Measurements from ENCODE around the gene ARHGAP24. TPM values are rescaled to one million over a fixed set of nuclear protein-coding genes. Genes with fewer than 3 reads are reported as not detected.

ARHGAP24 gene
- total and polyA plus RNA-seq, 2 experiments from 2014 or later: 5.1 to 8.6 TPM

DNA sequence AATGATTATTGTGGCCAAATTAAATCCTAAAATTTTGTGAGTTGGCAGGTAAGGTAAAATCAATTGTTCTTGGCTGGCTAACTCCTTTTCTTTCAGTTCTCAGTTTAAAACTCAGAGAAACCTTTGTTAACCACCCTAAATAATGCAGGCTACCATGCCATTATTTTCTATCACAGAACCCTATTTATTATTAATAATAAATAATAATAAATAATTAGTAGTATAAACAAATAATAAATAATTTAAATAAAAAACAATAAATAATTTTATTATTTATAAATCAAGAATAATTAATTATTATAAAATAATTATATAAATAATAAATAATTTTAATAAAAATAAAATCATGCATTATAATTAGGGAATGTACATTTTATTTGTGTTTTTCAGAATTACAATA, 390.3 kb downstream of the ARHGAP24 start:
- TF ChIP-seq, protein P1, sequence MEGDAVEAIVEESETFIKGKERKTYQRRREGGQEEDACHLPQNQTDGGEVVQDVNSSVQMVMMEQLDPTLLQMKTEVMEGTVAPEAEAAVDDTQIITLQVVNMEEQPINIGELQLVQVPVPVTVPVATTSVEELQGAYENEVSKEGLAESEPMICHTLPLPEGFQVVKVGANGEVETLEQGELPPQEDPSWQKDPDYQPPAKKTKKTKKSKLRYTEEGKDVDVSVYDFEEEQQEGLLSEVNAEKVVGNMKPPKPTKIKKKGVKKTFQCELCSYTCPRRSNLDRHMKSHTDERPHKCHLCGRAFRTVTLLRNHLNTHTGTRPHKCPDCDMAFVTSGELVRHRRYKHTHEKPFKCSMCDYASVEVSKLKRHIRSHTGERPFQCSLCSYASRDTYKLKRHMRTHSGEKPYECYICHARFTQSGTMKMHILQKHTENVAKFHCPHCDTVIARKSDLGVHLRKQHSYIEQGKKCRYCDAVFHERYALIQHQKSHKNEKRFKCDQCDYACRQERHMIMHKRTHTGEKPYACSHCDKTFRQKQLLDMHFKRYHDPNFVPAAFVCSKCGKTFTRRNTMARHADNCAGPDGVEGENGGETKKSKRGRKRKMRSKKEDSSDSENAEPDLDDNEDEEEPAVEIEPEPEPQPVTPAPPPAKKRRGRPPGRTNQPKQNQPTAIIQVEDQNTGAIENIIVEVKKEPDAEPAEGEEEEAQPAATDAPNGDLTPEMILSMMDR (IDR thresholded peaks at IDR 0.05; ENCODE audit: low read depth, low read length): no peak
- Histone ChIP-seq H3K9me3 (ENCODE audit: low read depth) (no peaks in the 10 kb centered on the region), H3K36me3 (no peaks in the 10 kb centered on the region), H3K27me3 (no peaks in the 10 kb centered on the region), H3K4me1 (ENCODE audit: low read depth) (no peaks in the 10 kb centered on the region), H3K27ac (no peak overlapping the region), H3K4me3 (no peak overlapping the region)
- DNase-seq (ENCODE audit: low read depth in 1 of 2, low spot score in 1 of 2): no peak

DNA sequence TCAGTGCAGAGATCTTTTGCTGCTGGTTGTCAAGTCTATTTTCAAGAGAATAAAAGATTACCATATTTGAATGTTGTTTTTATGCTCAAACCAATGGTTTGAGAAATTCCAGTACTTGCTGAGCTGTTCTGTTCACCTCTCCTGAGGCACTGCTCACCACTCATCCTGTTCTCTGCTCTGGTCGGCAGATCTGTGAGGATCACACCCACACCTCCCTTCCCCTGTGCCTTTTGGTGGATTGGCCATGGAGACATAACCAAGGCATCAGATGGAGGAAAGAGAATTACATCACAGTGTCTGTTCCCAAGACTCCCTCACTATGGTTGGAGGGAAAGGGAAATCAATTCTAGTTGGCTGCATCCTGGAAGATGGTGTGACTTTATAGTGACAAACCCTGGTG, 391.6 kb downstream of the ARHGAP24 start:
- no peak for DNase-seq (ENCODE audit: low read depth in 1 of 2, low spot score in 1 of 2)
- Histone ChIP-seq H3K4me1 (ENCODE audit: low read depth) (no peaks in the 10 kb centered on the region), H3K9me3 (ENCODE audit: low read depth) (no peaks in the 10 kb centered on the region), H3K4me3 (no peak overlapping the region), H3K27ac (no peak overlapping the region), H3K27me3 (no peaks in the 10 kb centered on the region), H3K36me3 (no peaks in the 10 kb centered on the region)
- TF ChIP-seq, protein P1 (IDR thresholded peaks at IDR 0.05; ENCODE audit: low read depth, low read length): no peak

DNA sequence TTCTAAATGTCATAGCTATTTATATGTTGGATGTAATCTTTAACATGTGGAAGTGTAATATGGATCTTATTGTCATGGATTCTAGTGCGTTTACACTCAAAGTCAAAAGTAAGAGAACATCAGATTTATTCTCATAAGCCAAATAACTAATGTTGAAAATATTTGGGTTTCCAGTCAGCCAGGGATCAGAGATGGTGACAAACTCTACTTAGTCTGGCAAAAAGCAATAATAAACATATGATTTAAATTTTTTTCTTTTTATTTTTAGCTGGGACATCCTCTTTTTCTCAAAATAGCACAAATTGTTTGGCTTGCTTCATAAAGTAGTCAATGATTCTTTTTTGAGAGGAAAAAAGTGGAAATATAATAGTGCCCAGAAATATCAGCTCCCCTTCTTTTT, 392.3 kb downstream of the ARHGAP24 start:
- TF ChIP-seq, protein P1 (IDR thresholded peaks at IDR 0.05; ENCODE audit: low read depth, low read length): no peak
- no peaks in the 10 kb centered on the region for H3K4me1 ChIP-seq (ENCODE audit: low read depth)

DNA sequence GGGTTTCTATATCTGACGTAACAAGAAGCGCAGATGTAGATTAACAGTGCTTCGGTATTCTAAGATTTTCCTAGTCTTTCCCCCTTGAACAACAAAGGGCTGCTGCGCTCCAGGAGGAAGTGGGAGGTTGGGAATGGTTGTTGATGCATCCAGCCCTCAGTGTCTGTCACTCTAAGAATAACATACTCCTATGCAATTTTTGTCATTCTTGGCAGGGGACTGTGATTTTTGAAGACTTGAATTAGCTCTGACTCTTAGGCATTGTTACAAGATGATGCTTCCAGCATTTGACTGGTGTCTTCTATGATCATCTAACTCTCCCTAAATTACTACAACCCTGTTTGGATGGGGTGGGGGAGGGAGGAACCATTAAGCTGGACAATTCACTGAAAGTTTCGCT, 394.2 kb downstream of the ARHGAP24 start:
- DNase-seq (ENCODE audit: low read depth in 1 of 2, low spot score in 1 of 2): peak in 1 of 2 donors; percentile 56
- Histone ChIP-seq H3K4me3 (no peak overlapping the region), H3K9me3 (ENCODE audit: low read depth) (no peaks in the 10 kb centered on the region), H3K36me3 (no peaks in the 10 kb centered on the region), H3K4me1 (ENCODE audit: low read depth) (no peaks in the 10 kb centered on the region), H3K27me3 (no peaks in the 10 kb centered on the region), H3K27ac (no peak overlapping the region)
- TF ChIP-seq, protein P1 (IDR thresholded peaks at IDR 0.05; ENCODE audit: low read depth, low read length): no peak

More for the DNA sequence above, 392.3 kb downstream of the ARHGAP24 start:
- Histone ChIP-seq H3K27ac (no peak overlapping the region), H3K27me3 (no peaks in the 10 kb centered on the region), H3K4me3 (no peak overlapping the region), H3K9me3 (ENCODE audit: low read depth) (no peaks in the 10 kb centered on the region), H3K36me3 (no peaks in the 10 kb centered on the region)
- DNase-seq (ENCODE audit: low read depth in 1 of 2, low spot score in 1 of 2): no peak

DNA sequence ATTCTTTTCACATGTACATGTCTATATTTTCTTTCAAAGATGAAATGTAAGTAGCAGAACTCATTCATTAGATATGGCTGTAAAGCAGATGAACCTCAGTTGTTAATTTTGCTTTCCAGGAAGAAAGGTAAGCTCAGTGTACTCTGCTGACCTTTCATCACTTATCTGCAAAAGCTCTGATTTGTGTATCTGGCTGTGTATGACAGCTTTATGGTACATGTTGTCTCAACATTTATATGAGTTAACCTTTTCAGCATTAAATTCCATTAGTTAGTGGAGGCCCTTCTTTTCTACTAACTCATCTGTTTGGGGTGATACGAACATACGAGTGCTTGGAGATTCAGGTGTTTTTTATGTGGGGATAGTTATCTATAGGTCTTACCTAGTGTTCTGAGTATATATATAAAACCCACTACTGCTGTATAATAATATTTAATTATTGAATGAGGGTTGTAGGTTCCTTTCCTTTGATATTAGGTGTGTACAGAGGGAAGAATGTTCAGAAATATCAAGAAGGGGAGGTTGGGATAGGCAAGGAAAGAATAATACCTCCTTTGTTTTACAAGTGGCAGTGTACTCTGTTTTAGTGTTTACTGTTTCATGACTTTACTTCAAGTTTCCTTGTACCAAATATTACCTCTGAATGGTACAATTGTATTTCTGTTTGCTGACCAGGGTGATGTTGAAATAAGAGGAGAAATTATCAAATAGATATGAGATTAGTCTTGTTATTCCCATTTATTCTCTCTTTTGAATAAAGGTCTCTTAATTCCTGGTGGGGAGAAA, 395.5 kb downstream of the ARHGAP24 start:
- Histone ChIP-seq H3K36me3 (no peaks in the 10 kb centered on the region), H3K4me3 (no peak overlapping the region), H3K9me3 (ENCODE audit: low read depth) (no peaks in the 10 kb centered on the region), H3K4me1 (ENCODE audit: low read depth) (no peaks in the 10 kb centered on the region), H3K27ac (no peak overlapping the region), H3K27me3 (no peaks in the 10 kb centered on the region)
- TF ChIP-seq, protein P1 (IDR thresholded peaks at IDR 0.05; ENCODE audit: low read depth, low read length): no peak
- DNase-seq (ENCODE audit: low read depth in 1 of 2, low spot score in 1 of 2): no peak
